AG08396 (cell line): ENCODE measurements around the gene MYLK.

ENCODE experiments used
- DNase-seq: peaks from one replicate; pipeline ENCODE4 v3.0.0; 2012; ENCODE audit warnings: low spot score, mixed read lengths

Gene MYLK

GRCh38 chr3:123768480-123769355, 115.4 kb downstream of the MYLK start:
- DNase-seq, result no peak

GRCh38 chr3:123767564-123768292, 116.4 kb downstream of the MYLK start:
- no peak for DNase-seq

- DNase-seq, result no peak
Measured at GRCh38 chr3:123767009-123767372, 117.1 kb downstream of the MYLK start.

- no peak for DNase-seq
Measured at GRCh38 chr3:123766193-123767008, 117.7 kb downstream of the MYLK start.

- no peak for DNase-seq
Measured at GRCh38 chr3:123765475-123766128, 118.5 kb downstream of the MYLK start.

- no peak for DNase-seq
Measured at GRCh38 chr3:123764647-123765046, 119.5 kb downstream of the MYLK start.

GRCh38 chr3:123762805-123763204, 121.3 kb downstream of the MYLK start:
- no peak for DNase-seq

- DNase-seq, result no peak
Measured at GRCh38 chr3:123760817-123761216, 123.3 kb downstream of the MYLK start.

- DNase-seq, result no peak
Measured at GRCh38 chr3:123759871-123760270, 124.3 kb downstream of the MYLK start.

- DNase-seq, result no peak
Measured at GRCh38 chr3:123759311-123759710, 124.8 kb downstream of the MYLK start.

GRCh38 chr3:123758081-123758564, 126.0 kb downstream of the MYLK start:
- DNase-seq, result no peak

GRCh38 chr3:123757281-123757940, 126.7 kb downstream of the MYLK start:
- no peak for DNase-seq

GRCh38 chr3:123755501-123755900, 128.6 kb downstream of the MYLK start:
- DNase-seq, result no peak

GRCh38 chr3:123755085-123755484, 129.0 kb downstream of the MYLK start:
- no peak for DNase-seq

GRCh38 chr3:123753286-123753685, 130.8 kb downstream of the MYLK start:
- no peak for DNase-seq

- DNase-seq, result no peak
Measured at GRCh38 chr3:123752228-123752627, 131.9 kb downstream of the MYLK start.

GRCh38 chr3:123751433-123751832, 132.7 kb downstream of the MYLK start:
- DNase-seq, result no peak

- peak; percentile 76 for DNase-seq
Measured at GRCh38 chr3:123750659-123751420, 133.3 kb downstream of the MYLK start.

- no peak for DNase-seq
Measured at GRCh38 chr3:123750209-123750608, 133.9 kb downstream of the MYLK start.

- DNase-seq, result peak; percentile 67
Measured at GRCh38 chr3:123749711-123750110, 134.4 kb downstream of the MYLK start.
